HG03342 (cell line): ENCODE measurements around the gene MINDY4.

Experiments used
- ATAC-seq: cut with Tn5 transposase; IDR thresholded peaks from one replicate; pipeline ENCODE4 v1.9.1; 2021; ENCODE audit warnings: mild to moderate bottlenecking, moderate library complexity; ENCODE audit not compliant: unreplicated experiment

Gene MINDY4

GRCh38 chr7:30771174-30771879 lies at the start of gene MINDY4:
MINDY4 (plus strand) TSS chr7:30771417; CDS start chr7:30771494, 77 bp downstream.
- peak; percentile 88 for ATAC-seq

DNA sequence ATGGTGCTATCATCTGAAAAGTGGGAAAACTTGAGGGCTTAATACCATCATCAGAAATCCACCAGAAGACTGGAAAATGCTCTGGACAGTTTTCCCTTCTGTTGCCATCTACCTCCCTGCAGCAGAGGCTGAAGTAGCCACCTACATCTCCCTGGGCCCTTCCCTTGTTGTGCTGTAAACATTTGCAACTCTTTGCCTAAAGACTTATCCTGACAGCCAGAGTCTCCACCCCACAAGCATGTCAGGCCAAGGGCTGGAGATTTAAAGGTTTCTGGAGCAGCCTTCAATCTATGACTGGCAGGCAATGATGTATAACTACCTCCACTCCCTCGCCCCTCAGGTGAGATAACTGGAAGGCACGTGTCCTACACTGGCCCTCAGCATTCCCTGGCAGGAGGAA lies 49.0 kb upstream of the MINDY4 start:
- no peak for ATAC-seq

DNA sequence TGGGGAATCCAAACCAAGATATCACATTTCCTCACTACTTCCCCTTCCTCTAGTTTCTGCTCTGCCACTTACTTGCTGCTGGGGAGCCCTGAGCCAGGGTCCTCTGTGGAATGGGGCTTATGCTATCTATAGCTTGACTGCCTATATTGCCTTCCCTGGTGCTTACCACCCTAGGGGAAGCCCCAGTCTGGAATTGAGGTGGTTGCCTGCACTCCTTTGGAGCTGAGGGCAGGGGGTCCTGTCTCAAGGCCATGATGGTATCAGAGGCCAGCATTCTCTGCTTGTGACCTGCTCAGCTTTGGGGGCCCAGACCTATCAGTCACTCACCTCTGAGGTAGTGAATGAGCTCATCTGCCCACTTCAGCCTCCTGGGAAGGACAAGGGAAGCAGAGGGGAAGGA lies 48.5 kb upstream of the MINDY4 start:
- no peak for ATAC-seq

GRCh38 chr7:30723776-30724175 lies 47.4 kb upstream of the MINDY4 start:
- ATAC-seq: no peak

DNA sequence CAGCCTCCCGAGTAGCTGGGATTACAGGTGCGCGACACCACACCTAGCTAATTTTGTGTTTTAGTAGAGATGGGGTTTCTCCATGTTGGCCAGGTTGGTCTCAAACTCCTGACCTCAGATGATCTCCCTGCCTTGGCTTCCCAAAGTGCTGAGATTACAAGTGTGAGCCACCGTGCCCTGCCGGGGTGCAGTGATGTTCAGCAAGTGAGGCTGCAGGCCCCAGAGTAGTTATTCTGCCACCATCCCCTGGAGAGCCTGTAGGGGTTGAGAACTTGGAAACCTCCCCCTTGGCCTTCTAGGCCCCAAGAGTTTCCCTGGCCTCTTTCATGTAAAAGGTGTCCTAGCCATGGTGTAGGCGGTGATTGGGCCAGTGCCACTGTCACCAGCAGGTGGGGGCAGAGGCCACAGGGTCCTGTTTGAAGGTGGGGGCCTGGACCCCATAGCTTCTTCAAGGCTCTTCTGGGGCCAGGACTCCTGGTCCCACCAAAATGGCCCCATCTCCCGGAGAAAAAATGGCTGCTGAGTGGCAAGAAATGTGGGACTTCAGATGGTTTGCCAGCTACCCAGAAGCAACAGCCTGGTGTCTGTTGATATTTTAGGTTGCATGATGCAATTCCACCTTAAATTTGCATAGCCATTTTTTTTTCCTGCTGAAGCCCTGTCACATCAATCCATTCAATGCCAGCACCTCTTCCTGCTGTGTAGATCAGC lies 44.8 kb upstream of the MINDY4 start:
- no peak for ATAC-seq

DNA sequence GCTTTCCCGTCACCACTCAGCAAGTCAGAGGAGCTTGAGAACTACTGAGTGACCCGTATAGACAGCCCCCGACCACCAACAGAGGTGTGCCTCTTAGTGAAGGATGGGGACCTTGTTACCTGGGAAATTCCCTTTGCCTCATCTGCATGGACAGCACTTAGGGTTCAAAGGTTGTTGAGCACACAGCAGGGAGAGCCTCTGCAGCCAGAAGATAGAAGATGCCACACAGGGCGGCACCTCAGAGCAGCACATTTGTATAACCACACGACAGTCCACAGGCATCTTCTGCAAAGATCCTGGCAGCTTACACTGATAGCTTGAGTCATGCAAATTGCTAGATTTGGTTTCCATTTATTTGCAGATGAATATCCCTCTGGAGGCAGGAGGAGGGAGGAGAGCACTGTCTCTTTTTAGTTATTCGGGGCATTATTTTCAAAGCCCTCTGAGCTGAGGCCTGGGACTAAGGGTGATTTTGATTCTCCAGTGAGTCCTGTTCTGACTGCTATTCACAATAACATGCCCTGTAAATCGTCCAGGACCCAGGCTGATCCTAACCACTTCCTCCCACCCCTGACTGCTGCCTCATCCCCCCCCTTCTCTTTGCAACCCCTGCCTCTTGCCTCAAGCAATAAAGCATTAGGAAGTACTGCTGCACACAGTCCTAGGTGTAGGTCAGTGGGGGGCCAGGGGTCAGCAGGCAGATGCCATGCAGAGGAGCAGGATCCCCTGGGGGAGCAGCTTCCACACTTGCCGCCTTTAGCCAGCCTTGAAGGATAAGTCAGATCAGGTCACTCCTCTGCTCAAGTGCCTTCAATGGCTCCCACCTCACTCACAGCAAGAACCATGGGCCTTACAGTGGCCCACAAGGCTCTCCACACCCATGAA lies 43.9 kb upstream of the MINDY4 start:
- ATAC-seq: no peak

DNA sequence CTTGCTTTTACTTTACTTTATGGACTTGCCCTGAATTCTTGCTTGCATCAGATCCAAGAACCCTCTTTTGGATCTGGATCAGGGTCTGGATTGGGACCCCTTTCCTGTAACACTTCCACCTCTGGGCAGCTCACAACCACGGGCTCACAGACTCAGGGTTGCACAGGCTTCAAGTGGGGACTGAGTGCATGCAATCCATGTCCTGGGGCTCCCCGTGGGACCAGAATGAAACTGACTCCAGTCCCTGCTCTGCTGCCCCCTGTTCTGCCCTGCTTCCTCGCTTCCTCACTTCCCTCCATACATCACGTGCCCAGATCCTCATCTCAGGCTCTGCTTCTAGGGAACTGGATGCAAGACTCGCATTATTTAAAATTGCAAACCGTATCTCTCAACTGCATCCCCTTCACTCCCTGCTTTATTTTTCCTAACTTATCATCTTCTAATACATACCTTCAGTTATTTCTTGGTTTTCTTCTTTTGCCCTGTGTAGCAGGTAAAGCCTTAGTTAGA lies 42.6 kb upstream of the MINDY4 start:
- no peak for ATAC-seq

DNA sequence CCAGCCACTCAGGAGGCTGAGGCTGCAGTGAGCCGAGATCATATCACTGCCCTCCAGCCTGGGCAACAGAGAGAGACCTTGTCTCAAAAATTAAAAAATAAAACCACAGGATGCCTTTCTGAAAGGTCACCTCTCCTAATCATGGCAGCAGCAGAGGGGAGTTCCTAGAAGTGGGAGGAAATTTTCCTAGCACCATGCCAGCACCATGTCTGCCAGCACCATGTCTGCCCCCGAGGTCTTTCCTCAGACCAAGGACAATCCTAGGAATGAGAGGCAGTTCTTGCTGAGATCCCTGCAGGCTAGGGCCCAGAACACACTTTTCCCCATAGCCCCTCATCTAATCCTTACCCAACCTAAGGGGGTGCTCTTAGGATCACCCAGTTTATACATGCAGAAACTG lies 41.6 kb upstream of the MINDY4 start:
- no peak for ATAC-seq

DNA sequence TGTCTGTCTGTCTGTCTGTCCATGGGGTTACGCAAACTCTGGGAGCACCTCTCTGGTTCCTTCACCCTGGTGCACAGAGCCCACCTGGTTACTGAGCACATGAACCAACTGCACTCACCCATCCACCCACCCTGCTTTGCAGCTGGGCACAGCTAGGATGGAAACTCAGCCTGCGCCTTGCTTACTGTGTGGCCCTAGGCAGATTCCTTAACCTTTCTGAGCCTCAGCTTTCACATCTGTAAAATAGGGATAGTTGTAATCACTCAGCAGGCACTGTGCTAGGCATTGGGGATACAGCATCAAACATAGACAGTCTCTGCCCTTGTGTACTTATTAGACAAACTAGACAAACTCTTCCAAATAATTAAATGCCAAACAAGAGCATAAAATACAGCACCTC lies 41.1 kb upstream of the MINDY4 start:
- no peak for ATAC-seq

DNA sequence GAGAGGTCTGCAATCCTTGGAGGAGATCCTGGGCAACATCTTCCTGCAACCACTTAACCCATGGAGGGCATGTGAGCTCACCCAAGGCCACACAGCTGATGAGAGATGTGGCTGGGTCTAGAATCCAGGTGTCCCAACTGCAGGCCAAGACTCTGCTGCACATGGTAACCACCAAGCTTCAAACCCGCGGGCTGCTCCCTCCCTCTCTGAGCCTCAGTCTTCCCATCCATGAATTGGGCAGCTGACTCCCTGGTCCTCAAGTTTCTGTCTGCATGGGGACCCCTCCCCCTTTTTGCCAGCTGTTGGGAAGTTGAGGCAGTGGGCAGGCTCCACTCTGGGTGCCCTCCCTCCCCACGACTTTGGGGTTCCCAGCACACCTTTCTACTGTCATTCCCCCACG lies 40.2 kb upstream of the MINDY4 start:
- no peak for ATAC-seq

GRCh38 chr7:30731581-30731980 lies 39.6 kb upstream of the MINDY4 start:
- ATAC-seq: no peak

DNA sequence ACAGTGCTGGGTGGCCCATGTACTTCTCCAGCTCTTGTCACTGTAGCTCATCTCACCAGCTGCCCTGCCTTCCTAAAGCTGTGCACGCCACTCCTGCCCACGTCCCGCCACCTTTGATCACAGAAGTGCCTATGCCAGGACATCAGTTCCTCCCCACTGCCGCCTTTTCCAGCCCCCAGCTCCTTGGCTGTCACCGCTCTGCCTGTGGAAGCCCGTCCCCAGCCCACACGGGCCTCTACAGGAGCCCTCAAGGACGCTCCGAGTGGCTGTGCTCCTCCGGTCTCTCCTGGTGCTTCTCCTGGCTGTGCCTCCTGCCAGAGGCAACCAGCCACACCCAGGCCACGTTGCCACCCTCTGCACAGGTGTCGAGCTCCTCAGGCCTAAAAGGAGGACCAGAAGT lies 38.6 kb upstream of the MINDY4 start:
- ATAC-seq: no peak

- ATAC-seq: no peak
Measured at GRCh38 chr7:30733216-30733615, 38.0 kb upstream of the MINDY4 start.

GRCh38 chr7:30733691-30734090 lies 37.5 kb upstream of the MINDY4 start:
- ATAC-seq: no peak

- ATAC-seq: no peak
Measured at GRCh38 chr7:30734497-30734896, 36.7 kb upstream of the MINDY4 start.

- no peak for ATAC-seq
Measured at GRCh38 chr7:30735631-30736030, 35.6 kb upstream of the MINDY4 start.

GRCh38 chr7:30736291-30736690 lies 34.9 kb upstream of the MINDY4 start:
- no peak for ATAC-seq

GRCh38 chr7:30738026-30738915 lies 32.9 kb upstream of the MINDY4 start:
- no peak for ATAC-seq

GRCh38 chr7:30739691-30740090 lies 31.5 kb upstream of the MINDY4 start:
- ATAC-seq: no peak

DNA sequence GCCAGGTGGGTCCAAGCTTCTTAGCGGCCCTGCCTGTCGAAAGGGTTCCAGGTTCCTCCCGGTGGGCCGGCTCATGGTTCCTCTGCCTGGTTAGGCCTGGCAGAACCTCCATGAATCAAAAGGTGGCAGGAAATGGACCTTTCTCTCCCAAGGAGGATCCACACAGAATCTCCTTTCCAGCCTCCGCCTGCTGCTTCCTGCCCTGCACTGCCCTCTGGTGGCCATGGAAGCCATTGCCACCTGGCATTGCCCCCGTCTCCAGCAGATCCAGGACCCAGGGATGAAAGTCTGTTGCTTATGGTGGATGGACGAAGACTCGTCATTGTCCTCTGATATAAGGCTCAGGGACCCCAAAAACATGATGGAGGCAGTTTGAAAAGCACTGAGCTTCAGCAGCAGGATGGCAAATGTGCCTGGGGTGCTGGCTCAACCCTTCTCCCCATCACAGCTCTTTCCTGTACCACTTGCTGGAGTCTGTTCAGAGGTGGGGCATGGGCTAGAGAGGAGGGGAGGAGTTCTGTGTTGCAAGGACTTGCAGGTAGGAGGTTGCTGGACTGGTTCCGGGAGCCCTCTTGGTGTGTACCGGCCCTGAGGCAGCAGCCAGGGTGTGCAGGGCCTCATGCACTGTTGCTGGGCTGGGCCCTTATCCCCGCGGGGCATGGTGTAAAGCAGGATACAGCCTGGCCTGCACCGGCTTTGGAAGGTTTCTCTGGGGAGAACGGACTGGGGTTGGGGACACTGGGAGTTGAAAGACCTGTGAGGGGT lies 30.6 kb upstream of the MINDY4 start:
- no peak for ATAC-seq
